KG1 (cell line): ENCODE measurements around the gene LILRB3.
A peak's percentile ranks its signal among the peaks of the same experiment; 100 is the strongest.
"Not testable (repeated sequence)": the region's sequence is repeated elsewhere in the genome, so short reads cannot be mapped to it uniquely, and the experiment has no call there.

Experiments
- DNase-seq: peaks from one replicate; lab custom pipeline; 2025; lab: John Stamatoyannopoulos, UW

Gene LILRB3

GRCh38 chr19:54222474-54223276 lies at the start of gene LILRB3:
Gene LILRB3, minus strand, starts transcription at chr19:54223007. Its CDS starts 31 bp downstream, at chr19:54222976.
- not testable (repeated sequence) for DNase-seq

- DNase-seq, result not testable (repeated sequence)
Measured at GRCh38 chr19:54272181-54272580, 49.4 kb upstream of the LILRB3 start.

GRCh38 chr19:54271587-54271986 lies 48.8 kb upstream of the LILRB3 start:
- not testable (repeated sequence) for DNase-seq

GRCh38 chr19:54271106-54271505 lies 48.3 kb upstream of the LILRB3 start:
- no peak for DNase-seq

- no peak for DNase-seq
Measured at GRCh38 chr19:54268936-54269335, 46.1 kb upstream of the LILRB3 start.

GRCh38 chr19:54266133-54266532 lies 43.3 kb upstream of the LILRB3 start:
- DNase-seq, result peak; percentile 79

GRCh38 chr19:54262470-54262869 lies 39.7 kb upstream of the LILRB3 start:
- DNase-seq, result no peak

GRCh38 chr19:54262066-54262465 lies 39.3 kb upstream of the LILRB3 start:
- DNase-seq, result no peak

- no peak for DNase-seq
Measured at GRCh38 chr19:54257116-54257480, 34.3 kb upstream of the LILRB3 start, which contains the start of gene LILRB5. Gene LILRB5, minus strand, starts transcription at chr19:54257273. Its CDS starts 80 bp downstream, at chr19:54257193.

- DNase-seq, result no peak
Measured at GRCh38 chr19:54256250-54257115, 33.7 kb upstream of the LILRB3 start.

- no peak for DNase-seq
Measured at GRCh38 chr19:54255105-54255775, 32.4 kb upstream of the LILRB3 start.

GRCh38 chr19:54254195-54254906 lies 31.5 kb upstream of the LILRB3 start:
- DNase-seq, result no peak

- no peak for DNase-seq
Measured at GRCh38 chr19:54253331-54254194, 30.8 kb upstream of the LILRB3 start.

- no peak for DNase-seq
Measured at GRCh38 chr19:54252845-54253244, 30.0 kb upstream of the LILRB3 start.

- no peak for DNase-seq
Measured at GRCh38 chr19:54252243-54252642, 29.4 kb upstream of the LILRB3 start.

GRCh38 chr19:54248016-54248601 lies 25.3 kb upstream of the LILRB3 start:
- peak; percentile 66 for DNase-seq

- DNase-seq, result peak; percentile 62
Measured at GRCh38 chr19:54247106-54247930, 24.5 kb upstream of the LILRB3 start.

GRCh38 chr19:54245936-54246335 lies 23.1 kb upstream of the LILRB3 start:
- DNase-seq, result no peak

- not testable (repeated sequence) for DNase-seq
Measured at GRCh38 chr19:54243809-54244208, 21.0 kb upstream of the LILRB3 start.
